Measurements from ENCODE around the gene PPM1H.
A peak's percentile ranks its signal among the peaks of the same experiment; 100 is the strongest.

Gene PPM1H

DNA sequence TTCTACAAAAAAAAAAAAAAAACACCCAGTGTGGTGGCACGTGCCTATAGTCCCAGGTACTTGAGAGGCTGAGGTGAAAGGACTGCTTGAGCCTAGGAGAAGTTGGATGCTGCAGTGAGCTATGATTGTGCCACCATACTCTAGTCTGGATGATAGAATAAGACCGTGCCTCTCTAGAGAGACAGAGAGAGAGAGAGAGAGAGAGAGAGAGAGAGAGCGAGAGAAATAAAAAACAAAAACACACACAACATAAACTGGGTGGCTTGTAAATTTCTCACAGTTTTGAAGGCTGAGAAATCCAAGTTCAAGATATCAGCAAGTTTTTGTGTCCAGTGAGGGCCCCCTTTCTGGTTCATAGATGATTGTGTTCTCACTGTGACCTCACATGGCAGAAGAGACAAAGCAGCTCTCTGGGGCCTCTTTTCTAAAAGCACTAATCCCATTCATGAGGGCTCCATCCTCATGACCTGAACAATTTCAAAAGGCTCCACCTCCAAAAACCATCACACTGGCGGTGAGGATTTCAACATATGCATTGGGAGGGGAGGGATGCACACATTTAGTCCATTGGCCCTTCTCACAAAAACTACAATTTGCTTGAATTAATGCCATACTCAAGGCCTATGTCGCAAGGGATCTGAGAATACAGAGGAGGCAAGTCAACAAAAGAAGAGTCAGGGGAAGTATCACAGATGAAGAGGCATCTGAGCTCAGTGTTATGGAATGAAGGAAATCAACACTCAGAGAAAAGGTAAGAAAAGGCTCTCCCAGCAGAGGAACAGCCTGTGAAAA is 94.9 kb downstream of the PPM1H start:
- CTCF ChIA-PET, result no interaction called here
- no peak for DNase-seq (ENCODE audit: low spot score)
- POLR2A ChIA-PET (ENCODE audit: low non-redundant PET), result no interaction called here
- no peak overlapping the region for H3K27ac ChIP-seq
- TF ChIP-seq, protein P1, sequence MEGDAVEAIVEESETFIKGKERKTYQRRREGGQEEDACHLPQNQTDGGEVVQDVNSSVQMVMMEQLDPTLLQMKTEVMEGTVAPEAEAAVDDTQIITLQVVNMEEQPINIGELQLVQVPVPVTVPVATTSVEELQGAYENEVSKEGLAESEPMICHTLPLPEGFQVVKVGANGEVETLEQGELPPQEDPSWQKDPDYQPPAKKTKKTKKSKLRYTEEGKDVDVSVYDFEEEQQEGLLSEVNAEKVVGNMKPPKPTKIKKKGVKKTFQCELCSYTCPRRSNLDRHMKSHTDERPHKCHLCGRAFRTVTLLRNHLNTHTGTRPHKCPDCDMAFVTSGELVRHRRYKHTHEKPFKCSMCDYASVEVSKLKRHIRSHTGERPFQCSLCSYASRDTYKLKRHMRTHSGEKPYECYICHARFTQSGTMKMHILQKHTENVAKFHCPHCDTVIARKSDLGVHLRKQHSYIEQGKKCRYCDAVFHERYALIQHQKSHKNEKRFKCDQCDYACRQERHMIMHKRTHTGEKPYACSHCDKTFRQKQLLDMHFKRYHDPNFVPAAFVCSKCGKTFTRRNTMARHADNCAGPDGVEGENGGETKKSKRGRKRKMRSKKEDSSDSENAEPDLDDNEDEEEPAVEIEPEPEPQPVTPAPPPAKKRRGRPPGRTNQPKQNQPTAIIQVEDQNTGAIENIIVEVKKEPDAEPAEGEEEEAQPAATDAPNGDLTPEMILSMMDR (conservative IDR thresholded peaks at IDR 0.05; ENCODE audit: low read depth), result no peak

DNA sequence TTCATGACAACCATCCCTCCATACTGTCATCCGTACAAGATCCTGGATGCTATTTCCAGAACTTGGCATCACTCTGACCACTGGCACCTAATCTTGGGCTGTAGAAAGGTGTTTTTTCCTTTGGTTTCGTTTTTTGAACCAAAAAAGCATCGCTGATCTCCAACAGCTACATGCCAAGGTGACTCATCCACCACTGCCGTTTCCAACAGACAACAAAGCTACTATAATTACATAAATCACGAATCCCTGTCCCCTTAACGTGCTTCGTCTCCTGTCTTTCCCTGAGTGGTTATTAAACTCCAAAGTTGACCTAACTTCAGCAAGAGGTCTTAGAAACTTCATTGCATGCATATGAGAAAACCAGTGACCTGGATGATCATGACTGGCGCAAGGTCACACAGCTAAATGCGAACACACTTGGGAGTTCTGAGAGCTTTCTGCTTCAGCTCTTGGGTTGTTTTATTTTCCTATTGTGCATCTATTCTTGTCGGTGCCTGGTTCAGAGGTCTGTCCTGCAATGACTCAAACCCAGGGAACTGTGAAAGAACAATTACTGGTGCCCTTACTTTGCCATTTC is 99.9 kb downstream of the PPM1H start:
- DNase-seq (ENCODE audit: low spot score), result peak; percentile 17
- no peak overlapping the region for H3K27ac ChIP-seq
- POLR2A ChIA-PET (ENCODE audit: low non-redundant PET), result no interaction called here
- CTCF ChIA-PET, result interaction anchor here (0.5 kb wide), 1 partner anchor 309 kb away, joined by 4 read pairs; no protein-coding TSS in a partner anchor
- TF ChIP-seq, protein P1 (conservative IDR thresholded peaks at IDR 0.05; ENCODE audit: low read depth), result no peak

DNA sequence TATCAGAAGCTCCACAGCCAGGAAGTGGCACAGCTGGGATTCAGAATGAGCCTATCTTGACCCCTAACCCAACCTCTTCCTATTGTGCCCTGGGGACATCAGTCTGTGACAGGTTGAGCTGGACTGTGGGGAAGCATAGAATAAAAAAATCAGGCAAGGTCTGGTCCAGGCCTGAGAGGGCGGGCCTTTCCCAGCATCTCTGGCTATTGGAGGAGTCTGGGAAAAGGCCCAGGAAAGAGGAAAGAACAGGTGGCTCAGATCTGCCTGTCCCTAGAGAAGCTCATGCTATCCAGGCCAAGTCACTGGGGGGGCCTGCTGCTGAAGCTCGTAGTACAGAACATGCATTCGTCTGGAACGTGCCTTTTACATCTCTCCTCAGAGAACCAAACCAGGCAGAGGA is 100.5 kb downstream of the PPM1H start:
- ChIA-PET POLR2A (ENCODE audit: low non-redundant PET) (no interaction called here), CTCF (interaction anchor here (0.7 kb wide), 1 partner anchor 178 kb away, joined by 3 read pairs; no protein-coding TSS in a partner anchor)
- TF ChIP-seq, protein P1 (conservative IDR thresholded peaks at IDR 0.05; ENCODE audit: low read depth), result no peak
- DNase-seq (ENCODE audit: low spot score), result no peak
- no peak overlapping the region for H3K27ac ChIP-seq

DNA sequence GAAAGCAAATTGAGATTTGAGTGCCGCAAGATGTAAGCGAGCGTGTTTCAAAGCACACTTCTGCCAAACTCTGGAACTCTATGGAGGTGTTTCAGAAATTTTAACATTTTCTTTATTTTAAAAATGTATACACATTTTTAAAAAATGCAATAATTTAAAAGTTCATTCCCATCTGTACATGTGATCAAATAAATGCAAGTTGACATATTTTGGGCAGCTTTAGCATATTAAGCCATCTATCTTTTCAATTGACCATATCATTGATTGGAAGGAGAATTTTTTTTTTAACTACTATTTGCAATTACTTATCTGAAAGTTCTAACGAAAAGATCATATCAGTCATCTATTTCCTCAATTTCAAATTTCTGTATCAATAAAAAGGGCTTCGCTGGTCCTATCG is 101.3 kb downstream of the PPM1H start:
- TF ChIP-seq, protein P1 (conservative IDR thresholded peaks at IDR 0.05; ENCODE audit: low read depth), result no peak
- ChIA-PET CTCF (interaction anchor here (0.7 kb wide), 1 partner anchor 178 kb away, joined by 3 read pairs; no protein-coding TSS in a partner anchor), POLR2A (ENCODE audit: low non-redundant PET) (no interaction called here)
- H3K27ac ChIP-seq, result no peak overlapping the region
- no peak for DNase-seq (ENCODE audit: low spot score)

DNA sequence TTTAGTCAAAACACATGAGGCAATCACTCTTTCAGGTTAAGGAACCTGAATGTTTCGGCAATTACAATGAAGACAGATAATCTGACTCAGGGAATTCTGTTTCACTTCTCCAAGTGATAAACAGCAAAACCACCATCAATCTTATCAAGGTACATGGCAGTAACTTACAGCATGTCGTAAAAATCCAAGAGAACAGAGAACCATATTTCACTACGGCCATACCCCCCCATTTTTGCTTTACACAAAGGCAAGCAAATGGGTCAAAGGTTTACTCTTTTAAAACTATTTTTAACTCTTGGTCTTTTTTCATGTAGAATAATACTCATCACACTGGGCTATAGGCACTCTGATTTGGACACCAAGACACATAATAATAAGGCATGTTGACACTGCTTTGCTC is 102.4 kb downstream of the PPM1H start:
- DNase-seq (ENCODE audit: low spot score), result no peak
- CTCF ChIA-PET, result no interaction called here
- TF ChIP-seq, protein P1 (conservative IDR thresholded peaks at IDR 0.05; ENCODE audit: low read depth), result no peak
- H3K27ac ChIP-seq, result no peak overlapping the region
- POLR2A ChIA-PET (ENCODE audit: low non-redundant PET), result no interaction called here

DNA sequence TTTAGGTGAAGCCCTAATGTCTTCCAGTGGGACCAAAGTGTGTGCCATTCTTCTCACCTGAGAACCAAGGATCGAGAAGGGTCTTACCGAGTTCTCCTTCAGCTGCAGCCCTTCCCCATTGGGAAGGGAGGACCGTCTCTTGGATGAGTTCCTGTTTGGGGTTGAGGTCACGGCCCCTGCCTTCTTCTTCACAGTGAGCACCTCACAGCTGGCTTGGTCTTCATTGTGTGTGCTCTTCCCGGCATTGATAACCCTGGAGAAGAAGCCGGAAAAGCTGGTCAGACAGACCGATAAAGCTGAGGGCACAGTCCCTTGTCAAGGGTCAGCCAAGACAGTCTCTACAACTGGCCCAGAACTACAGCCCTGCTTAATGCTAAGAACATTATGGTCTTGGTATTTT is 102.9 kb downstream of the PPM1H start:
- TF ChIP-seq, protein P1 (conservative IDR thresholded peaks at IDR 0.05; ENCODE audit: low read depth), result no peak
- ChIA-PET CTCF (no interaction called here), POLR2A (ENCODE audit: low non-redundant PET) (no interaction called here)
- DNase-seq (ENCODE audit: low spot score), result no peak
- H3K27ac ChIP-seq, result no peak overlapping the region

All from RWPE1 (cell line).